ENCODE data around the gene HOXC6. TPM values are rescaled to one million over a fixed set of nuclear protein-coding genes. Genes with fewer than 3 reads are reported as not detected.
A peak's percentile ranks its signal among the peaks of the same experiment; 100 is the strongest.

Gene HOXC6
- total and polyA plus RNA-seq, 9 of the 15 experiments (the other 6 are each of a cell fraction or from before 2014, with no cell fraction given): 0.06 to 4.0 (median 1.4) TPM

- peak; percentile 37 for TF ChIP-seq HMGN3 (IDR thresholded peaks at IDR 0.05; ENCODE audit: borderline replicate concordance, extremely low read depth, insufficient read length, low read depth, low read length)
- no peak for TF ChIP-seq EP400 (IDR thresholded peaks at IDR 0.05)
- 0 out of 2 replicates have a peak, but pooled peaks have one; percentile 1 for TF ChIP-seq SMARCA5 (IDR thresholded peaks at IDR 0.05)
- TF ChIP-seq BRD4 (IDR thresholded peaks at IDR 0.05): peak; percentile 90
- TF ChIP-seq POLR2A (conservative IDR thresholded peaks at IDR 0.05): peak; percentile 26; the same call in 1 of the 2 replicates
- peak; percentile 12 for TF ChIP-seq BRD9 (IDR thresholded peaks at IDR 0.05; ENCODE audit: low read depth, partially characterized antibody)
- peak; percentile 22; the same call in 1 of the 2 replicates for TF ChIP-seq ZNF511 (CRISPR knock-in tag; IDR thresholded peaks at IDR 0.05)
- peak; percentile 27; the same call in 1 of the 2 replicates for TF ChIP-seq ARID1B (IDR thresholded peaks at IDR 0.05)
- TF ChIP-seq NKRF (IDR thresholded peaks at IDR 0.05; ENCODE audit: borderline replicate concordance): 0 out of 2 replicates have a peak, but pooled peaks have one; percentile 5
- peak; percentile 76 for TF ChIP-seq CHD4 (IDR thresholded peaks at IDR 0.05; ENCODE audit: insufficient read depth, insufficient replicate concordance, low read depth, low read length, poor library complexity, severe bottlenecking)
- no peak for TF ChIP-seq NFE2L1 (tag; IDR thresholded peaks at IDR 0.05; ENCODE audit: borderline replicate concordance, low read depth)
- TF ChIP-seq POLR3A (IDR thresholded peaks at IDR 0.05; ENCODE audit: borderline replicate concordance, extremely low read depth, insufficient read depth, insufficient read length): no peak
- 0 out of 2 replicates have a peak, but pooled peaks have one; percentile 17 for TF ChIP-seq EP300 (IDR thresholded peaks at IDR 0.05; ENCODE audit: low read length)
- TF ChIP-seq NFRKB (IDR thresholded peaks at IDR 0.05; ENCODE audit: low read depth): 0 out of 2 replicates have a peak, but pooled peaks have one; percentile 87
- TF ChIP-seq ZNF76 (CRISPR knock-in tag; IDR thresholded peaks at IDR 0.05; ENCODE audit: borderline replicate concordance): 0 out of 2 replicates have a peak, but pooled peaks have one; percentile 15
- peak; percentile 40; the same call in 1 of the 2 replicates for TF ChIP-seq CREB3L1 (IDR thresholded peaks at IDR 0.05; ENCODE audit: borderline replicate concordance, low read depth)
- no peak for TF ChIP-seq NR2C2 (CRISPR knock-in tag; IDR thresholded peaks at IDR 0.05)
- peak; percentile 66 for TF ChIP-seq NR2C2 (tag; IDR thresholded peaks at IDR 0.05)
- TF ChIP-seq TAF1 (IDR thresholded peaks at IDR 0.05; ENCODE audit: control insufficient read depth, extremely low read depth, insufficient read depth, low read length, severe bottlenecking): peak; percentile 28
- TF ChIP-seq SMAD4 (CRISPR knock-in tag; conservative IDR thresholded peaks at IDR 0.05): peak; percentile 32; the same call in 1 of the 2 replicates
- TF ChIP-seq GABPA (tag; conservative IDR thresholded peaks at IDR 0.05; ENCODE audit: low read depth): 0 out of 2 replicates have a peak, but pooled peaks have one; percentile 3
- no peak for TF ChIP-seq CTBP1 (IDR thresholded peaks at IDR 0.05; ENCODE audit: borderline replicate concordance)
- TF ChIP-seq MAFK (IDR thresholded peaks at IDR 0.05; ENCODE audit: low read length): no peak
- TF ChIP-seq SUPT5H (IDR thresholded peaks at IDR 0.05): peak; percentile 27; the same call in 1 of the 2 replicates
- peak; percentile 51 for TF ChIP-seq RBFOX2 (IDR thresholded peaks at IDR 0.05; ENCODE audit: low read depth, low read length)
Observed at GRCh38 chr12:54018468-54018984, 9.7 kb upstream of the HOXC6 start (continued).
